Measurements from ENCODE around the gene MTR.

MTR gene

DNA sequence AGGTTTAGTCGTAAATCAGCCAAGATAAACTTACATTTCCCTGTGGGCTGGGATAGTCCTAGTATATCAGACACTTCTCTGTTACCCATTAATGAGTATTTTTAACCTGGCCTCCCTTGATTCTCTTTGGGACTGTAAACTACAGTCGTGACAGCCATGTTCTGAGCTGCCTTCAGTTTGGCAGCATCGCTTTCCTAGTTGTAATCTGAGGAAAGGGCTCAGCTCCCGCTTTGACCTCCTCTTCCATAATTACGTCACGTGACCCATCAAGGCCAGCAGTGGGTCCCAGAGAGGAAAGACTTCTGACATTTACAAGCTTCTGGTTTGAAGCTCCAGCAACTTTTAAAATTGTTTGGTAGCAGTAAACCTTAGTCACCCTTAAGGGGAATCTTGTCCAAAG, 34.6 kb upstream of the MTR start:
- H3K36me3 ChIP-seq (replicated peaks; ENCODE audit: insufficient read depth, low read length) = no peaks in the 10 kb centered on the region
- no peak overlapping the region for H3K9ac ChIP-seq (ENCODE audit: low read length)
- H2AFZ ChIP-seq (ENCODE audit: low read length) = no peak overlapping the region
- no peaks in the 10 kb centered on the region for H3K9me2 ChIP-seq (replicated peaks; ENCODE audit: insufficient read depth, low read length)
- H3K27ac ChIP-seq (ENCODE audit: low read length) = no peak overlapping the region
- H3K4me1 ChIP-seq (ENCODE audit: low read length) = no peaks in the 10 kb centered on the region
- H3K9me3 ChIP-seq (replicated peaks; ENCODE audit: insufficient read depth, low read length) = no peaks in the 10 kb centered on the region
- no peaks in the 10 kb centered on the region for H3K79me2 ChIP-seq (ENCODE audit: low read length)
- no peak for DNase-seq
- H4K20me1 ChIP-seq (ENCODE audit: insufficient read depth, low read length) = no peaks in the 10 kb centered on the region
- H3F3A ChIP-seq (ENCODE audit: insufficient read depth, low read length) = no peaks in the 10 kb centered on the region
- no peak overlapping the region for H3K4me2 ChIP-seq (ENCODE audit: low read depth, low read length)
- no peaks in the 10 kb centered on the region for H3K27me3 ChIP-seq (replicated peaks; ENCODE audit: insufficient read depth, low read length)
- TF ChIP-seq EZH2phosphoT487 (IDR thresholded peaks at IDR 0.05; ENCODE audit: low read length) (no peak), EZH2 (optimal IDR thresholded peaks at IDR 0.05; ENCODE audit: low read depth, low read length) (no peak)
- TF ChIP-seq, protein P1, sequence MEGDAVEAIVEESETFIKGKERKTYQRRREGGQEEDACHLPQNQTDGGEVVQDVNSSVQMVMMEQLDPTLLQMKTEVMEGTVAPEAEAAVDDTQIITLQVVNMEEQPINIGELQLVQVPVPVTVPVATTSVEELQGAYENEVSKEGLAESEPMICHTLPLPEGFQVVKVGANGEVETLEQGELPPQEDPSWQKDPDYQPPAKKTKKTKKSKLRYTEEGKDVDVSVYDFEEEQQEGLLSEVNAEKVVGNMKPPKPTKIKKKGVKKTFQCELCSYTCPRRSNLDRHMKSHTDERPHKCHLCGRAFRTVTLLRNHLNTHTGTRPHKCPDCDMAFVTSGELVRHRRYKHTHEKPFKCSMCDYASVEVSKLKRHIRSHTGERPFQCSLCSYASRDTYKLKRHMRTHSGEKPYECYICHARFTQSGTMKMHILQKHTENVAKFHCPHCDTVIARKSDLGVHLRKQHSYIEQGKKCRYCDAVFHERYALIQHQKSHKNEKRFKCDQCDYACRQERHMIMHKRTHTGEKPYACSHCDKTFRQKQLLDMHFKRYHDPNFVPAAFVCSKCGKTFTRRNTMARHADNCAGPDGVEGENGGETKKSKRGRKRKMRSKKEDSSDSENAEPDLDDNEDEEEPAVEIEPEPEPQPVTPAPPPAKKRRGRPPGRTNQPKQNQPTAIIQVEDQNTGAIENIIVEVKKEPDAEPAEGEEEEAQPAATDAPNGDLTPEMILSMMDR (IDR thresholded peaks at IDR 0.05; ENCODE audit: low read length) = no peak
- no peak overlapping the region for H3K4me3 ChIP-seq (ENCODE audit: low read length)

DNA sequence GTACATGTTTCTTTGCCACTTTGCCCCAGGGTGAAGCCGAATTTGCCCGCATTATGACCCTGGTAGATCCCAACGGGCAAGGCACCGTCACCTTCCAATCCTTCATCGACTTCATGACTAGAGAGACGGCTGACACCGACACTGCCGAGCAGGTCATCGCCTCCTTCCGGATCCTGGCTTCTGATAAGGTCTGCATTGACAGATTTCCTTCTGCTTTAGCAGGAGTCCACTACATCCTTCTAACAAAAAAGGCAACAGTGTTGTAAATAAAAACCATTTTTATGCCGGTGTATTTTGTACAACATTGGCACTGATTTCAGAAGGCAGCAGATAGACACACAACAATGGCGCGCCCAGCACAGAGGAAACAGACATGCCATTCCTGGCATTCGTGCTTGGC, 34.1 kb upstream of the MTR start:
- H3K27ac ChIP-seq (ENCODE audit: low read length) = no peak overlapping the region

DNA sequence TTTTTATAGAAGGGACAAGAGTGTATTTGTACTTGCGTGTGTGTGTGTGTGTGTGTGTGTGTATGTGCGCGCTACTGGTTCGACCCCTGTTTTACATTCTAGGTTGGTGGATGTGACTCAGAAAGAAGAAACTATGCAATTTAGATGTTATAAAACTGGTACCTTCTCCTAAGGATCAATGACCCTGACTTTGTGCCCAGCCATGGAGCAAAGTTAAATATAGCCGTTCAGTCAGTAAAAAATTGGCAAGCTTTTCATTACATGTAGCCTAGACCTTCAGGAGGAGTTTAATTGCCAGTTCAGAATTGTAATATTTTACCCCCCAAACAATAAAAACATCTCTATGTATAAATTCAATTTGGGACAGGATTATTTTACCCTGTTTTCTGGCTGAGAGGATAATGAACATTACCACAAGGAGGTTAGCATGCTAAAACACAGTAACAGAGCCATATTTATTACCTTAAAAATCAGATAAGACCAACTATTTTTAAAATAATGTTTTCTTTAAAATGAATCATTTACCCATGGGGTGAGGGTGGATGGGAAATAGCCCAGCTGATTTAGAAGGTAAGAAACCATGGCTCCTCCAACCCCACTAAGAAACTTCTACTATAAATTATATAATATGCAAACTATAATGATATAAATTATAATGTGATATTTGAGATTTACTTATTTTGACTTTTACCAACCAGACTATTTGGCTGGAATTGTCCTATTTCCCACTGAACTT, 33.5 kb upstream of the MTR start:
- H3K9me2 ChIP-seq (replicated peaks; ENCODE audit: insufficient read depth, low read length) = no peaks in the 10 kb centered on the region
- no peak overlapping the region for H3K27ac ChIP-seq (ENCODE audit: low read length)
- no peaks in the 10 kb centered on the region for H3F3A ChIP-seq (ENCODE audit: insufficient read depth, low read length)
- H3K36me3 ChIP-seq (replicated peaks; ENCODE audit: insufficient read depth, low read length) = no peaks in the 10 kb centered on the region
- no peak overlapping the region for H2AFZ ChIP-seq (ENCODE audit: low read length)
- no peak overlapping the region for H3K4me3 ChIP-seq (ENCODE audit: low read length)
- TF ChIP-seq EZH2phosphoT487 (IDR thresholded peaks at IDR 0.05; ENCODE audit: low read length) (no peak), EZH2 (optimal IDR thresholded peaks at IDR 0.05; ENCODE audit: low read depth, low read length) (no peak)
- TF ChIP-seq, protein P1 (IDR thresholded peaks at IDR 0.05; ENCODE audit: low read length) = no peak
- H3K79me2 ChIP-seq (ENCODE audit: low read length) = no peaks in the 10 kb centered on the region
- H3K9me3 ChIP-seq (replicated peaks; ENCODE audit: insufficient read depth, low read length) = no peaks in the 10 kb centered on the region
- no peak for DNase-seq
- no peak overlapping the region for H3K4me2 ChIP-seq (ENCODE audit: low read depth, low read length)
- no peak overlapping the region for H3K9ac ChIP-seq (ENCODE audit: low read length)
- no peaks in the 10 kb centered on the region for H3K27me3 ChIP-seq (replicated peaks; ENCODE audit: insufficient read depth, low read length)
- H3K4me1 ChIP-seq (ENCODE audit: low read length) = no peaks in the 10 kb centered on the region
- no peaks in the 10 kb centered on the region for H4K20me1 ChIP-seq (ENCODE audit: insufficient read depth, low read length)

More for the DNA sequence above, 34.1 kb upstream of the MTR start:
- Histone ChIP-seq H3K9ac (ENCODE audit: low read length) (no peak overlapping the region), H3K79me2 (ENCODE audit: low read length) (no peaks in the 10 kb centered on the region), H4K20me1 (ENCODE audit: insufficient read depth, low read length) (no peaks in the 10 kb centered on the region), H3K4me2 (ENCODE audit: low read depth, low read length) (no peak overlapping the region), H3K36me3 (replicated peaks; ENCODE audit: insufficient read depth, low read length) (no peaks in the 10 kb centered on the region), H3F3A (ENCODE audit: insufficient read depth, low read length) (no peaks in the 10 kb centered on the region), H3K4me1 (ENCODE audit: low read length) (no peaks in the 10 kb centered on the region), H3K27me3 (replicated peaks; ENCODE audit: insufficient read depth, low read length) (no peaks in the 10 kb centered on the region), H3K9me3 (replicated peaks; ENCODE audit: insufficient read depth, low read length) (no peaks in the 10 kb centered on the region), H3K4me3 (ENCODE audit: low read length) (no peak overlapping the region), H3K9me2 (replicated peaks; ENCODE audit: insufficient read depth, low read length) (no peaks in the 10 kb centered on the region), H2AFZ (ENCODE audit: low read length) (no peak overlapping the region)
- no peak for DNase-seq
- TF ChIP-seq, protein P1 (IDR thresholded peaks at IDR 0.05; ENCODE audit: low read length) = no peak
- TF ChIP-seq EZH2 (optimal IDR thresholded peaks at IDR 0.05; ENCODE audit: low read depth, low read length) (no peak), EZH2phosphoT487 (IDR thresholded peaks at IDR 0.05; ENCODE audit: low read length) (no peak)
